Caco-2 (cell line): ENCODE measurements around the gene ATF7IP. TPM values are rescaled to one million over a fixed set of nuclear protein-coding genes. Genes with fewer than 3 reads are reported as not detected.

Source experiments
- BruUV-seq: library from RNA; stranded (reverse); fragments of 400-500 nt; replicated peaks from 2 replicates; lab custom pipeline; 2021; lab: Mats Ljungman, UMichigan
- CTCF ChIA-PET: fragments of 300-600 bp; sonication (Branson Sonifier 250); formaldehyde crosslinking; loops from one replicate; lab custom pipeline; 2022; ENCODE audit warnings: antibody characterized with exemption; lab: Charles Lee
- POLR2A ChIA-PET: fragments of 300-600 bp; sonication (Branson Sonifier 250); formaldehyde crosslinking; loops from one replicate; lab custom pipeline; 2022; ENCODE audit warnings: antibody characterized with exemption; lab: Charles Lee
- DNase-seq, 2 experiments: peaks; one replicate each; pipeline versions ENCODE4 v3.0.0 to v3.0.0-alpha.2; 2020 to 2022
- H3K27me3 ChIP-seq: replicated peaks from 2 replicates; pipeline ENCODE4 v1.6.0; 2011; ENCODE audit warnings: low read length; ENCODE audit not compliant: control insufficient read depth, insufficient read depth
- H3K36me3 ChIP-seq: 2 replicates; pipeline ENCODE4 v1.5.1; 2011; ENCODE audit warnings: low read length; ENCODE audit not compliant: control insufficient read depth, insufficient read depth
- H3K4me1 ChIP-seq: fragments of 250-450 bp; sonication (Bioruptor Pico); 2 replicates; pipeline ENCODE4 v1.5.1; 2020; ENCODE audit warnings: mild to moderate bottlenecking
- H3K4me3 ChIP-seq: 2 replicates; pipeline ENCODE4 v1.5.1; 2011; ENCODE audit warnings: low read depth, mild to moderate bottlenecking, control low read depth, low read length
- H3K9me3 ChIP-seq: fragments of 250-450 bp; sonication (Bioruptor Pico); 2 replicates; pipeline ENCODE4 v1.5.1; 2020; ENCODE audit warnings: mild to moderate bottlenecking, moderate library complexity
- H3K27ac Mint-ChIP-seq: one replicate; pipeline ENCODE4 v1.8.0; 2022; ENCODE audit warnings: mixed read lengths; ENCODE audit not compliant: unreplicated experiment
- H3K27me3 Mint-ChIP-seq: one replicate; pipeline ENCODE4 v1.8.0; 2022; ENCODE audit warnings: mixed read lengths; ENCODE audit not compliant: insufficient read depth, unreplicated experiment
- H3K36me3 Mint-ChIP-seq: one replicate; pipeline ENCODE4 v1.8.0; 2022; ENCODE audit warnings: mild to moderate bottlenecking, mixed read lengths; ENCODE audit not compliant: insufficient read depth, unreplicated experiment
- H3K4me1 Mint-ChIP-seq: one replicate; pipeline ENCODE4 v1.8.0; 2022; ENCODE audit warnings: low read depth, mixed read lengths; ENCODE audit not compliant: unreplicated experiment
- H3K4me3 Mint-ChIP-seq: one replicate; pipeline ENCODE4 v1.8.0; 2022; ENCODE audit warnings: mild to moderate bottlenecking, moderate library complexity, mixed read lengths; ENCODE audit not compliant: unreplicated experiment
- H3K9me3 Mint-ChIP-seq: one replicate; pipeline ENCODE4 v1.8.0; 2022; ENCODE audit warnings: mixed read lengths; ENCODE audit not compliant: unreplicated experiment
- intact Hi-C: fragments of 100-400 bp; cut with micrococcal nuclease; formaldehyde crosslinking; loops from one replicate; pipeline ENCODE4 v1.10.0; 2022; ENCODE audit not compliant: unreplicated experiment
- total RNA-seq: library from RNA; stranded (reverse); gene quantifications from 2 replicates; pipeline ENCODE4 v1.2.3, GENCODE V29; 2022
- TF ChIP-seq, protein P1 (sequence below), 2 experiments: fragments of 200-600 bp in 1 of 2; IDR thresholded peaks; 1 replicate in 1 of 2; 2 replicates in 1 of 2; pipeline versions ENCODE4 v1.5.1 to v1.8.0; 2011 to 2022; ENCODE audit warnings: antibody characterized with exemption in 1 of 2, control low read depth in 1 of 2, inconsistent platforms in 1 of 2, low read depth in 1 of 2, low read length in 1 of 2, mild to moderate bottlenecking in 1 of 2, moderate library complexity in 1 of 2; ENCODE audit not compliant: insufficient read depth in 1 of 2, severe bottlenecking in 1 of 2, unreplicated experiment in 1 of 2

Gene ATF7IP
- total RNA-seq, 1 experiment from 2014 or later = 107 TPM

DNA sequence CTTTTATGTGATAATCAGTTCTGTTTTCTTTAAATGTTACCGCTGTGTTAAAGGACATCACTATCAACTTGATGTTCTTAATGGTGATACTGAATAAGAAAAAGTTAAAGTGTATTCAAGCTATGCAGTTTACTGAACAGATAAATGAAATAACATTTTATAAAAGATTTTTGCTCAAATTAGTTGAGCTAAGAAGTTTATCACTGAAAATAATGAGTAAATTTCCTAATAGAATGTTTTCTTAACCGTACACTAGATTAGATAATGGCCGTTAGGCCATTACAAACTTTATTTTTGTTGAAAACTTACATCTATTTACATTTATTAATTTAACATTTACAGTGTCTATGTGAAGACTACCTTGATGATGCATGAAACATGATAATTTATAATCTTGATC lies 25.0 kb downstream of the ATF7IP start:
- H3K27me3 ChIP-seq = no peaks in the 10 kb centered on the region
- Mint-ChIP-seq H3K27me3 (no peaks in the 10 kb centered on the region), H3K4me1 (no peaks in the 10 kb centered on the region), H3K9me3 (no peaks in the 10 kb centered on the region), H3K4me3 (no peak overlapping the region), H3K36me3 (peaks cover 18% of the 10 kb centered on the region), H3K27ac (no peak overlapping the region)
- ChIA-PET CTCF (no interaction called here), POLR2A (no interaction called here)
- no peaks in the 10 kb centered on the region for H3K9me3 ChIP-seq
- TF ChIP-seq, protein P1, sequence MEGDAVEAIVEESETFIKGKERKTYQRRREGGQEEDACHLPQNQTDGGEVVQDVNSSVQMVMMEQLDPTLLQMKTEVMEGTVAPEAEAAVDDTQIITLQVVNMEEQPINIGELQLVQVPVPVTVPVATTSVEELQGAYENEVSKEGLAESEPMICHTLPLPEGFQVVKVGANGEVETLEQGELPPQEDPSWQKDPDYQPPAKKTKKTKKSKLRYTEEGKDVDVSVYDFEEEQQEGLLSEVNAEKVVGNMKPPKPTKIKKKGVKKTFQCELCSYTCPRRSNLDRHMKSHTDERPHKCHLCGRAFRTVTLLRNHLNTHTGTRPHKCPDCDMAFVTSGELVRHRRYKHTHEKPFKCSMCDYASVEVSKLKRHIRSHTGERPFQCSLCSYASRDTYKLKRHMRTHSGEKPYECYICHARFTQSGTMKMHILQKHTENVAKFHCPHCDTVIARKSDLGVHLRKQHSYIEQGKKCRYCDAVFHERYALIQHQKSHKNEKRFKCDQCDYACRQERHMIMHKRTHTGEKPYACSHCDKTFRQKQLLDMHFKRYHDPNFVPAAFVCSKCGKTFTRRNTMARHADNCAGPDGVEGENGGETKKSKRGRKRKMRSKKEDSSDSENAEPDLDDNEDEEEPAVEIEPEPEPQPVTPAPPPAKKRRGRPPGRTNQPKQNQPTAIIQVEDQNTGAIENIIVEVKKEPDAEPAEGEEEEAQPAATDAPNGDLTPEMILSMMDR (IDR thresholded peaks at IDR 0.05; ENCODE audit: insufficient read depth in 1 of 2, low read depth in 1 of 2, low read length in 1 of 2, severe bottlenecking in 1 of 2, unreplicated experiment in 1 of 2) = no peak
- no peak for DNase-seq
- intact Hi-C loops = no loop called here
- no TSS peak for BruUV-seq
- H3K4me1 ChIP-seq = peaks cover 18% of the 10 kb centered on the region
- no peak overlapping the region for H3K4me3 ChIP-seq
- no peaks in the 10 kb centered on the region; the same call in 1 of the 2 replicates for H3K36me3 ChIP-seq

DNA sequence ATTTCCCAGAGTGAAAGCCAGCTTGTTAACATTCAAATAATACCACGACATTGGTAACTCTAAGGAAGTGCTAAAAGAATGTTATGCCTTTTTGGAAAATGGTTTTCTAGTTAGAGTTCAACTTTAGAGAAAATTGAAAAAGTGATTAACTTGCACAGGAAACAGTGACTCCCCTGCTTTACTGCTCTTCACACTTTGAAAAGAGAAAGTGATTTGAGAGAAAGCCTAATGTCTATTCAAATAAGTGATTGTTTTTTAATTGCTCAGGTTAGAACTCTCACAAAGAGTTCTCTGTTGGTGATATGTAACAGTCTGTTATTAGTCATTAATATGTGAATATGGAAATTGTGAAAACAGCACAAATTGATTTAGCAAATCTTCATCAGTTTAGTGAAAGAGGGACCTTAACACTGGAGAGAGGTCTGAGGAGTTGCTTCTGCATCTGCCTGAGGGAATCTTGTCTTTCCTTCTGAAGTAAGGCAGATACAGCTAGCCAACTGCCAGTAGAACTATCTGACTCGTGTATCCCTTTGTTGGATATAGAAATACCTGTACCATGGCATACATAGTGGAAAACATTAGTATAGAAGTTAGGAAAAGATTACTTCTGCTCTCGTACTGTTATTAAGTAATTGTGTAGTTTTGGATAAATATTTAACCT lies 25.5 kb downstream of the ATF7IP start:
- DNase-seq = no peak
- Histone ChIP-seq H3K9me3 (no peaks in the 10 kb centered on the region), H3K27me3 (no peaks in the 10 kb centered on the region), H3K36me3 (no peaks in the 10 kb centered on the region; the same call in 1 of the 2 replicates), H3K4me3 (no peak overlapping the region), H3K4me1 (peaks cover 13% of the 10 kb centered on the region)
- ChIA-PET POLR2A (no interaction called here), CTCF (no interaction called here)
- Mint-ChIP-seq H3K4me3 (no peak overlapping the region), H3K36me3 (peaks cover 18% of the 10 kb centered on the region), H3K9me3 (no peaks in the 10 kb centered on the region), H3K4me1 (no peaks in the 10 kb centered on the region), H3K27me3 (no peaks in the 10 kb centered on the region), H3K27ac (no peak overlapping the region)
- no TSS peak for BruUV-seq
- intact Hi-C loops = no loop called here
- TF ChIP-seq, protein P1 (IDR thresholded peaks at IDR 0.05; ENCODE audit: insufficient read depth in 1 of 2, low read depth in 1 of 2, low read length in 1 of 2, severe bottlenecking in 1 of 2, unreplicated experiment in 1 of 2) = no peak

DNA sequence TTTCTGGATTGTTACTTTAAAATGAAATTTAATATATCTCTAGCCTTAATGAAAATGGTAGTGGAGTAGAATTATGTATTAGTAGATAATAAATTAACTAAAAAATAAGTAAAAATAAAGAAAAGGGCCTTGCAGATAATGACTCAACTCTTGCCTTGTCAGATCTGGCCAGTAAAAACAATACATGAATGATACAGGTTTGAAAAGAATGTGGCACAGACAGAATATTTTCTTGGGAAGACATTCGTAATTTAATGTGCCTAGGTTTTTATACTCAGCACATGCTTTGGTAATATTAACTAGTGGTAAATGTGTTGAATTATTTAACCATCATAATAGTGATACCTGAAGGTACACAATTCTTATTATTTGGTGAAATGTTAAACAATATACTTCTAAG lies 28.3 kb downstream of the ATF7IP start:
- Histone ChIP-seq H3K27me3 (no peaks in the 10 kb centered on the region), H3K4me3 (no peak overlapping the region), H3K36me3 (no peaks in the 10 kb centered on the region; the same call in 1 of the 2 replicates), H3K4me1 (peaks cover 13% of the 10 kb centered on the region), H3K9me3 (no peaks in the 10 kb centered on the region)
- ChIA-PET CTCF (interaction anchor here (1.0 to 1.3 kb wide), 2 partner anchors 9 to 28 kb away, joined by 3 to 8 read pairs; partner anchors contain the start of gene ATF7IP), POLR2A (interaction anchor here (1.0 to 1.4 kb wide), 2 partner anchors 9 to 28 kb away, joined by 9 to 10 read pairs; partner anchors contain the start of gene ATF7IP)
- TF ChIP-seq, protein P1 (IDR thresholded peaks at IDR 0.05; ENCODE audit: insufficient read depth in 1 of 2, low read depth in 1 of 2, low read length in 1 of 2, severe bottlenecking in 1 of 2, unreplicated experiment in 1 of 2) = no peak
- H3K36me3 Mint-ChIP-seq = peaks cover 5% of the 10 kb centered on the region
- H3K27me3 Mint-ChIP-seq = no peaks in the 10 kb centered on the region
- H3K4me3 Mint-ChIP-seq = no peak overlapping the region
- no peaks in the 10 kb centered on the region for H3K4me1 Mint-ChIP-seq
- no peak for DNase-seq
- intact Hi-C loops = loop anchor here (1.0 kb wide), 1 partner anchor 8 kb away; no protein-coding TSS in a partner anchor
- H3K27ac Mint-ChIP-seq = peak overlapping the region; percentile 28
- no TSS peak for BruUV-seq
- H3K9me3 Mint-ChIP-seq = no peaks in the 10 kb centered on the region
